AG09319 (cell line): ENCODE results near the gene SRP72.

Source experiments
- DNase-seq: peaks from one replicate; pipeline ENCODE4 v3.0.0-alpha.2; 2010; ENCODE audit warnings: low read depth; ENCODE audit errors: extremely low read depth
- CTCF ChIP-seq: IDR thresholded peaks from 2 replicates; pipeline ENCODE4 v1.5.1; 2011; ENCODE audit warnings: low read depth, mild to moderate bottlenecking, inconsistent platforms, low read length, moderate library complexity

SRP72 gene

GRCh38 chr4:56505269-56506130 is 38.1 kb downstream of the SRP72 start, which contains the start of gene ARL9:
Gene ARL9 (plus strand): TSS chr4:56505791. CDS start chr4:56505863, 72 bp downstream.
- no peak for TF ChIP-seq CTCF
- peak; percentile 22 for DNase-seq

GRCh38 chr4:56511098-56511497 is 43.7 kb downstream of the SRP72 start:
- no peak for DNase-seq
- no peak for TF ChIP-seq CTCF

- no peak for TF ChIP-seq CTCF
- DNase-seq, result no peak
These were observed 44.7 kb downstream of the SRP72 start for GRCh38 chr4:56512166-56512565.

- no peak for TF ChIP-seq CTCF
- no peak for DNase-seq
These were observed 46.1 kb downstream of the SRP72 start for GRCh38 chr4:56513517-56513916.

GRCh38 chr4:56530269-56531148 is 63.1 kb downstream of the SRP72 start:
- peak; percentile 35 for DNase-seq
- no peak for TF ChIP-seq CTCF

- no peak for DNase-seq
- TF ChIP-seq CTCF, result no peak
These were observed 63.8 kb downstream of the SRP72 start for GRCh38 chr4:56531149-56531770.
